GF-D8 (cell line): Measurements from ENCODE around the gene USP24.
"Not testable (repeated sequence)": the region's sequence is repeated elsewhere in the genome, so short reads cannot be mapped to it uniquely, and the experiment has no call there.

Source experiments
- DNase-seq: peaks from one replicate; lab custom pipeline; 2025; lab: John Stamatoyannopoulos, UW

Gene USP24

GRCh38 chr1:55037733-55038551 is 177.2 kb downstream of the USP24 start:
- no peak for DNase-seq

GRCh38 chr1:55035904-55036303 is 179.3 kb downstream of the USP24 start:
- peak; percentile 8 for DNase-seq

- no peak for DNase-seq
Measured at GRCh38 chr1:55034476-55035133, 180.6 kb downstream of the USP24 start.

- DNase-seq = no peak
Measured at GRCh38 chr1:55033265-55033614, 181.9 kb downstream of the USP24 start.

GRCh38 chr1:55031098-55031497 is 184.1 kb downstream of the USP24 start:
- DNase-seq = not testable (repeated sequence)

GRCh38 chr1:55026682-55027081 is 188.5 kb downstream of the USP24 start:
- not testable (repeated sequence) for DNase-seq

GRCh38 chr1:55024163-55024562 is 191.0 kb downstream of the USP24 start:
- DNase-seq = not testable (repeated sequence)

GRCh38 chr1:55021942-55022546 is 193.1 kb downstream of the USP24 start:
- DNase-seq = no peak

- DNase-seq = no peak
Measured at GRCh38 chr1:55018395-55018794, 196.8 kb downstream of the USP24 start.
